ENCODE results near the gene CIT. TPM values are rescaled to one million over a fixed set of nuclear protein-coding genes. Genes with fewer than 3 reads are reported as not detected.
A peak's percentile ranks its signal among the peaks of the same experiment; 100 is the strongest.

Gene CIT
- polyA plus RNA-seq, 1 experiment: 14.5 TPM

- H3K36me3 ChIP-seq (ENCODE audit: control insufficient read depth, insufficient read depth, low read length): no peaks in the 10 kb centered on the region
- peak overlapping the region; percentile 26 for H3K4me3 ChIP-seq (ENCODE audit: low read depth, low read length)
- DNase-seq (ENCODE audit: low read depth): no peak
- ChIA-PET CTCF (interaction anchor here (0.5 to 3.7 kb wide), 18 partner anchors 8 to 273 kb away, joined by 3 to 25 read pairs (median 5); no protein-coding TSS in a partner anchor), POLR2A (no interaction called here)
- H3K27me3 ChIP-seq (ENCODE audit: control insufficient read depth, insufficient read depth, low read length): peaks cover 1% of the 10 kb centered on the region; the same call in 1 of the 2 replicates
- no peak for TF ChIP-seq CTCF (IDR thresholded peaks at IDR 0.05; ENCODE audit: insufficient read depth, low read depth, low read length)
These were observed 210.1 kb downstream of the CIT start for GRCh38 chr12:119666900-119667576.

GRCh38 chr12:119666226-119666795 is 210.8 kb downstream of the CIT start:
- ChIA-PET POLR2A (no interaction called here), CTCF (interaction anchor here (1.0 to 2.4 kb wide), 3 partner anchors 12 to 115 kb away, joined by 3 to 11 read pairs (median 5); no protein-coding TSS in a partner anchor)
- no peak overlapping the region for H3K4me3 ChIP-seq (ENCODE audit: low read depth, low read length)
- H3K36me3 ChIP-seq (ENCODE audit: control insufficient read depth, insufficient read depth, low read length): no peaks in the 10 kb centered on the region
- no peak for DNase-seq (ENCODE audit: low read depth)
- peaks cover 1% of the 10 kb centered on the region; the same call in 1 of the 2 replicates for H3K27me3 ChIP-seq (ENCODE audit: control insufficient read depth, insufficient read depth, low read length)
- TF ChIP-seq CTCF (IDR thresholded peaks at IDR 0.05; ENCODE audit: insufficient read depth, low read depth, low read length): no peak

- no peak for DNase-seq (ENCODE audit: low read depth)
- Histone ChIP-seq H3K36me3 (ENCODE audit: control insufficient read depth, insufficient read depth, low read length) (no peaks in the 10 kb centered on the region), H3K27me3 (ENCODE audit: control insufficient read depth, insufficient read depth, low read length) (peaks cover 1% of the 10 kb centered on the region; the same call in 1 of the 2 replicates), H3K4me3 (ENCODE audit: low read depth, low read length) (no peak overlapping the region)
- no peak for TF ChIP-seq CTCF (IDR thresholded peaks at IDR 0.05; ENCODE audit: insufficient read depth, low read depth, low read length)
- ChIA-PET POLR2A (no interaction called here), CTCF (interaction anchor here (1.0 to 2.4 kb wide), 4 partner anchors 11 to 116 kb away, joined by 3 to 11 read pairs (median 4); no protein-coding TSS in a partner anchor)
These were observed 211.8 kb downstream of the CIT start for GRCh38 chr12:119665164-119665929.

- no peak for DNase-seq (ENCODE audit: low read depth)
- peaks cover 1% of the 10 kb centered on the region; the same call in 1 of the 2 replicates for H3K27me3 ChIP-seq (ENCODE audit: control insufficient read depth, insufficient read depth, low read length)
- no peaks in the 10 kb centered on the region for H3K36me3 ChIP-seq (ENCODE audit: control insufficient read depth, insufficient read depth, low read length)
- ChIA-PET POLR2A (no interaction called here), CTCF (interaction anchor here (1.0 to 2.4 kb wide), 2 partner anchors 37 to 116 kb away, joined by 3 to 11 read pairs; no protein-coding TSS in a partner anchor)
- H3K4me3 ChIP-seq (ENCODE audit: low read depth, low read length): no peak overlapping the region
- TF ChIP-seq CTCF (IDR thresholded peaks at IDR 0.05; ENCODE audit: insufficient read depth, low read depth, low read length): no peak
These were observed 212.5 kb downstream of the CIT start for GRCh38 chr12:119664642-119665041.

GRCh38 chr12:119661882-119662281 is 215.2 kb downstream of the CIT start:
- TF ChIP-seq CTCF (IDR thresholded peaks at IDR 0.05; ENCODE audit: insufficient read depth, low read depth, low read length): no peak
- H3K4me3 ChIP-seq (ENCODE audit: low read depth, low read length): no peak overlapping the region
- POLR2A ChIA-PET: no interaction called here
- H3K27me3 ChIP-seq (ENCODE audit: control insufficient read depth, insufficient read depth, low read length): peaks cover 1% of the 10 kb centered on the region; the same call in 1 of the 2 replicates
- no peaks in the 10 kb centered on the region for H3K36me3 ChIP-seq (ENCODE audit: control insufficient read depth, insufficient read depth, low read length)
- no peak for DNase-seq (ENCODE audit: low read depth)
- CTCF ChIA-PET: interaction anchor here (1.5 to 2.3 kb wide), 2 partner anchors 12 to 118 kb away, joined by 8 to 9 read pairs; no protein-coding TSS in a partner anchor

Measured in BJ (cell line).